ENCODE data around the gene SRGAP2C. TPM values are rescaled to one million over a fixed set of nuclear protein-coding genes. Genes with fewer than 3 reads are reported as not detected.
A peak's percentile ranks its signal among the peaks of the same experiment; 100 is the strongest.
"Not testable (repeated sequence)": the region's sequence is repeated elsewhere in the genome, so short reads cannot be mapped to it uniquely, and the experiment has no call there.

Gene SRGAP2C
- total RNA-seq, 1 experiment from 2014 or later: 37.3 TPM

DNA sequence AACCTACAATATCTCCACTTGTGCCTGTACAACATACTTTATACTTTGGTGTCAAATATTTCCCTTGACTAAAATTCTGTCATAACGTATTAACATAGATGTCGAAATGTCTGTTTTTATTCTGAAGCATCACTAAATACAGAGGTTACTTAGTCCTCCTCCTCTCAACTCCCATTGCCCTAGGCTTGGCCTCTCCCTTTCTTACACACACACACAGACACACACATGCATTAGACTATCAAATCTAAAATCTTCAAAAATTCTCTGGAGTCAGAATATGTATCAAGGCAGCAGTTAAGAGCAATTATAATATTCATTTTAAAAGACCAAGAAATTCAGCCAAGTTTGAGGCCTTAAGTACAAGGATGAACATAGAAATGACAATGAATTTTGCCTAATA, 8.1 kb upstream of the SRGAP2C start:
- DNase-seq (ENCODE audit: low read depth, low spot score); in situ Hi-C loops (cut with HindIII; ENCODE audit: low pct_unique_long_range_greater_than_20kb, low sequenced_read_pairs): not testable (repeated sequence)

DNA sequence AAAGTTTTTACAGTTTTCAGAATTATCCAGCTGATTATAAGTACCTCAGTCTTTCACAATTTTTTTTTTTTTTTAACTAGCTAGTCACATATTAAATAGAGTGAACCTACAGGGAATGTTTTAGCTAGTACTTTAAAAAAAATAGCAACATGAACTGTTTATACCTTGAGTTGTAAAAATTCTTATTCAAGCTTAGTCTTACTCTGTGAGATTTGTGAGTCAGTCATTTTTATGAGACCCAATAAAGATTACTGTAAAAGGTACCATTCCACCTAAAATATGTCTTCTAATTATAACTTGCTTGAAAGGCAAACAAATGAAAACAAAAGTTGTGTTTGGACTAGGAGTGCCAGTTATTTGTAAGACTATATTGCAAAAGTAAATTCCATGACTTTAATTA, 6.6 kb upstream of the SRGAP2C start:
- DNase-seq (ENCODE audit: low read depth, low spot score); in situ Hi-C loops (cut with HindIII; ENCODE audit: low pct_unique_long_range_greater_than_20kb, low sequenced_read_pairs): not testable (repeated sequence)

DNA sequence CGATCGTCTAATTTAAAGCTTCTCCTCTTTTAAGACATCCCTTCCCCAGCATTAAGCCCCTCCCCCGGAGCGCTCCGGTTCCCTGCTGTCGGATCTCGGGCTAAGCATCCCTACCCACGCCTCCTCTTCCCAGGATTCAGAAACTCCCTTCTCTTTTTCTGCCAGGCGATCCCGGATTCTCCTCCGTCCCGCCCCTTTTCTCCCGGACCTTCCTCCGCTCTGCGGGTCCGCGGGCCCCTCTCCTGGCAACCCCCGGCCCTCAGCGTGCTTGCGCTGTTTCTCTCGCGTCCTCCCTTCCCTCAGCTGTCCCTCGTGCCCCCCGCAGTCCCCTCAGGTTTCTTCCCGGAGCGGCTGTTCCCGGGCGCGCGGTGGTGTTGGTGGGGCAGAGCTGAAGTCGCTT, 908 bp upstream of the SRGAP2C start:
- in situ Hi-C loops (cut with HindIII; ENCODE audit: low pct_unique_long_range_greater_than_20kb, low sequenced_read_pairs): not testable (repeated sequence)
- peak; percentile 1 for DNase-seq (ENCODE audit: low read depth, low spot score)

DNA sequence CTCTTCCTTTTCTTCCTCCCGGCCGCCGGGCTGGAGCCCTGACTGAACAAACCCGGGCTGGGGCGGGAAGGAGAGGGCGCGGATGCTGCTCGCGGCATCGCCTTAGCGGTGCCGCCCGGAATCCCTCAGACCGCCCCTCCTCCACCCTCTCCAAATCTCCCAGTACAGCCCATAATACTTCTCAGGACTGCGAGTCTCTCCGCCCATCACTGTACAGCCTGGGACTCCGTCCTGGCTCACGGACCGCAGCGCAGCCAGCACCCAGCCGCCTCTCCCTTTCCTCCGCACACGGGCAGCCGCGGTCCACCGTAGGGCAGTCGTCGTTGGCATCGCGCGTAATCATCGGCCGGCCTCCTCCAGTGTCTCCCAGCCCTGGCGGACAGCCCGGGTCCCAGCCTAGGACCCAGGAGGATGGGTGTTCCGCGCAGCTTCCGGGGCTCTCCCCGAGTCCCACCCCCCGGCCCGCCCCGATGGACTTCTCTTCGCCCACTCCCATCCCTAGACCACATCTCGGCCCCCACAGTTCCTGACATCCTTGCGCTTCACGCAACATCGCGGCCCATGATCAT, 449 bp downstream of the SRGAP2C start:
- DNase-seq (ENCODE audit: low read depth, low spot score); in situ Hi-C loops (cut with HindIII; ENCODE audit: low pct_unique_long_range_greater_than_20kb, low sequenced_read_pairs): not testable (repeated sequence)

DNA sequence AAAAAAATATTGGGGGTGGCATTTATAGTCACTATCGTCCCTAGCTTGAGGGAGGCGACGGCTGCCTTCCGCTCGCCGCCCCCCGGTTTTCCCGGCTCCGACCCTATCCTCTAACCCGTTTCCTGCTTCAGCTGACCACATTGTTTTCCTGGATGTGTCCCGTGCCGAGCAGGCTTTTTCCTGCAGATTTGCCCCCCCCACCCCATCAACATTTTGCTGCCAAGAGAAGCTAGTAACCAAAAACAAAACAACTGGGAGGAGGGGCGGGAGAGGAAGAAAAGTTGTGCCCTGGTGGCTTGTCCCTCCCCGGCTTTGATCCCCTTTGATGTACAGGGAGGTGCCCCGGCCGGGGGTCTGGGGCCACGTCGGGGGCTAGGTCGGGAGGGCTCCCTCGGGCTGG, 1.4 kb downstream of the SRGAP2C start:
- in situ Hi-C loops (cut with HindIII; ENCODE audit: low pct_unique_long_range_greater_than_20kb, low sequenced_read_pairs): not testable (repeated sequence)

GRCh38 chr1:121187914-121188313, 3.1 kb downstream of the SRGAP2C start:
- DNase-seq (ENCODE audit: low read depth, low spot score); in situ Hi-C loops (cut with HindIII; ENCODE audit: low pct_unique_long_range_greater_than_20kb, low sequenced_read_pairs): not testable (repeated sequence)

More for the DNA sequence above, 1.4 kb downstream of the SRGAP2C start:
- DNase-seq (ENCODE audit: low read depth, low spot score): not testable (repeated sequence)

DNA sequence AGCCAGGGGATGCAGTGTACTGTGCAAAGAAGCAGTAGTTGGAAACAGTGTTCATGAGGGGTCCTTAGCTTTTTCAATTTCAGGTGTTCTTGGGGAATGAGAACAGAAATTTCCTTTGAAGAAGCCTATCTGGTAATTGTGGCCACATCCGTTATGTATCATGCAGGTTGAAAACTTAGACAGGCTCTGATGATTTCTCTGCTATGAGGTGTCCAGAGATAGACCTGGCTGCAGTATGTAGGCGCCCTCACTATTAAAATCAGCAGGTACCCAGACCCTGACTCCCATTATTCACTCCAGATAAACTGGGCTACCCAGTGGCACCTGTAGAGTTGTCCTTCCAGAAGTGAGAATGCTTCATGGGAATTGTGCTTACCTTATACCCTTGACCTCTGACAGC, 7.7 kb downstream of the SRGAP2C start:
- DNase-seq (ENCODE audit: low read depth, low spot score); in situ Hi-C loops (cut with HindIII; ENCODE audit: low pct_unique_long_range_greater_than_20kb, low sequenced_read_pairs): not testable (repeated sequence)

DNA sequence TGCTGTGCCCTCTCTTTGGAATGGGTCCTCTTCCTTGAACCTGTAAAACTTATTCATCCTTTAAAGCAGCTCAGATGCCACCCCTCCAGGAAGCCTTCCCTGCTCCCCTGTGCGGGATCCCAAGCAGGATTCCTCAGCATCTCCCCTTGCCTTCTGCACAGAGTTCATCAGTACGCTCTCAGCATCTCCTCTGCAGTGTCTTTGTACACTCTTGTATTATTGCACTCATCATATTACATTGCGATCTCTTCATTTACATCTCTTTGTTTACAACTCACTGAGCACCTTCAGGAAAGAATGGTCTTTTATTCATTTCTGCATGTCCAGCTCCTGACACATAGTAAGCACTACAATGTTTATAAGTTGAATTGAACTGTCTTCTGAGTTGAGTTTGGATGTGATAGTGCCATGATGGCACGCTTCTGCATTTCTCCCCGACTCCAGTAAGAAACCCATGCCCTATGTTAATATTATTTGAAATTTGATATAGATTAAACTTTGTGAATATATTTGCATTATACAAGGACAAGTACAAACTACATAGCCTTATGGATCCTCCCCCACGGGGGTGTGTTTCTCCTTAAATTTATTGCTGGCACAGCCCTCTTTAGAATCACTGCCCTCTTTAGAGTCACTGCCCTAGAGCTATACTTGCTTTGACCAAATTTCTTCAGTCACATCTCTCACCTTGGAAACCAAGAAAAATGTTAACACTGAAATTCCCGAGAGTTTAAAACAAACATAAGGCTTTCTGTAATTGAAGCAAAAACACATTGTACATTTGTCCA, 12.5 kb downstream of the SRGAP2C start:
- DNase-seq (ENCODE audit: low read depth, low spot score); in situ Hi-C loops (cut with HindIII; ENCODE audit: low pct_unique_long_range_greater_than_20kb, low sequenced_read_pairs): not testable (repeated sequence)

DNA sequence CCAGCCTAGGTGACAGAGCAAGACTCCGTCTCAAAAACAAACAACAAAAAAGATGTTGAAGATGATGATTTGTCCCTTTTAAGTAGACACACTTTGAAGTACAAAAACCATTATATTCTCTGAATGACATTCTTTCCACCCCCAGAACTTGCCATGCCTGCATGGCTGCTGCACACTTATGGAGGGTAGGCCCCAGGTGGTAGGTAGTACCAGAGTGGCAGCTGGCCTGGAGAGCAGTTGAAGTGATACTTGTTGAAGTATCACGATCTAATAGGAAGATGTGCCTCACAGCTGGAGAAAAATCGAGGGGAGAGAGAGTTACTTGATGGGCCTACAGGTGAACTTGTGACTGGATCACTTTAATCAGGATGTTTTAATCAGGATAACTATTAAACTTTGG, 15.0 kb downstream of the SRGAP2C start:
- in situ Hi-C loops (cut with HindIII; ENCODE audit: low pct_unique_long_range_greater_than_20kb, low sequenced_read_pairs): not testable (repeated sequence)

DNA sequence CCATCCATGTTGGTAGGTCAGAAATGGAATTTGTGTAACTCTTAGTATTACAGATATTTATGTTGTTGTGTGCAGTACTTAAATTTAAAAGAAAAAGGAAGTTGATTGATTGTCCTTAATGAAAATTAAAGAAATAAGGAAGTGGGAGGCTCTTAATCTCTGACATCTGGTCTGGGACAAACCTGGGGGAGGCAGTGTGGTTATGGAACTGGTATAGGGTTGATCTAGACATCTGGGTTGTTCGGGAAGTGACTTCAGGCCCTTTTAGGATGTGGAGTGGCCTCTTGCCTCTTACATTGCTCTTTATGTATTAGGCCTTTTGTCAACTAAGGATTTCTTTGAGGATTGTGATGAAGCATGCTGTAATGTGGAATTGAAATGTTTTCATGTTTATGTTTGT, 15.5 kb downstream of the SRGAP2C start:
- in situ Hi-C loops (cut with HindIII; ENCODE audit: low pct_unique_long_range_greater_than_20kb, low sequenced_read_pairs); DNase-seq (ENCODE audit: low read depth, low spot score): not testable (repeated sequence)

More for the DNA sequence above, 15.0 kb downstream of the SRGAP2C start:
- DNase-seq (ENCODE audit: low read depth, low spot score): not testable (repeated sequence)

DNA sequence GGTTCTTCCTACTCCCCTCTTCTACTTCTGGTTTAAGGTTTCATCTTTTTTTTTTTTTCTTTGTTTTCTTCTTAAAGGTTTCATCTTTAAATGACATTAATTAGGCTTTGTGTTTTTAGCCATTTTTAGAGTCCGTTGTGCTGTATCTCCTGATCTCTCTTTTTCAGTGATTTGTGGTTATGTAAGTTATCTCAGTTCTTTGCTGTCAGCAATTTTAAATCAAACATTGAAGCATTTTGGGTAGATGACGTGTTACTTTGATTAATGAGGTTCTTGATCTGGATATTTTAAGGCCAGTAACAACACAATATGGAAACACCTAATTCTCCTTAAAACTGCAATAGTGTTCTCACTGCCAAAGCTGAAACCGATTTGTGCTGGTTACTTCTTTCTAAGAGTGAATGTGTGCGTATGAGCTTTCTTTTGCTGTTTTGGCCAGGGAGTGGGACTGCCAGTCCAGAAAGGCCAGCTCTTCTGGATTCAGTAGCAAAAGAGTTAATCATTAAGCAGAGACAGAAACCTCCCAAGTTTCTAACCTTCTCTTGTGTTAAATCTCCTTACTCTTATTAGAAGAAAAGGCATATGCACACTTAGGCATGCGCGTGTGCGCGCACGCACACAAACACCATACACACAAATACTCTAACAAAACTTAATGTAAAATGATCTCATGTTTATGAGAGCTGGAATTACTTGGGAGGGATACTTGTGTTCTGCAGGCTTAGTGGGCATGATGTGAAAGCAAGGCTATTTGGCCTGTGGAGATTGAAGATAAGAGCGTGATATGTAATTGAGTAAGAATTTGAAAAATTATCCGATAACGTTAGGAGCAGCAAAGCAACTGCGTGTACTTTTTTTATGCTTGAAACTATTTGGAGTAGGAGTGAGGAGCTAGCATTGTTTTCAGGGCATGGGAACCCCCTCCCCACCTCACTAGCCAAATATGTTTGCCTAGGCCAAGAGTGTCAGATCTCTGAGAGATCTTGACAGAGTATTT, 16.5 kb downstream of the SRGAP2C start:
- DNase-seq (ENCODE audit: low read depth, low spot score): not testable (repeated sequence)

DNA sequence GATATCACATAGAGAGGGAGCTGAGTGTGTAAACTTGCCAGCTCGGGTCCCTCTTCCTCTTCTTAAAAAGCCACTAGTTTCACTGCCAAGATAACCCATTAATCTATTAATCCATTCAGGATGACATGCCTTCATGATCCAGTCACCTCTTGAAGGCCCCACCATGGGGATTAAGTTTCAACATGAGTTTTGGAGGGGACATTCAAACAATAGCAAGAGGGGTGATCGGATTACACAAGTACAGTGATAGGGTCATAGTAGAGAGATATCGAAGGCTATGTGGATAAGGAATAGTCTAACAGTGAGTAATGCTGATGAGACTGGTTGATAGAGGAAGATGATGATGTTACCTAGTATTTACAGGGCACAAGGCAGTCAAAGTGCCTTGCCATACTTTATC, 18.2 kb downstream of the SRGAP2C start:
- in situ Hi-C loops (cut with HindIII; ENCODE audit: low pct_unique_long_range_greater_than_20kb, low sequenced_read_pairs); DNase-seq (ENCODE audit: low read depth, low spot score): not testable (repeated sequence)

More for the DNA sequence above, 16.5 kb downstream of the SRGAP2C start:
- in situ Hi-C loops (cut with HindIII; ENCODE audit: low pct_unique_long_range_greater_than_20kb, low sequenced_read_pairs): not testable (repeated sequence)

GRCh38 chr1:121205786-121206711, 21.3 kb downstream of the SRGAP2C start:
- in situ Hi-C loops (cut with HindIII; ENCODE audit: low pct_unique_long_range_greater_than_20kb, low sequenced_read_pairs): not testable (repeated sequence)
- peak; percentile 95 for DNase-seq (ENCODE audit: low read depth, low spot score)

DNA sequence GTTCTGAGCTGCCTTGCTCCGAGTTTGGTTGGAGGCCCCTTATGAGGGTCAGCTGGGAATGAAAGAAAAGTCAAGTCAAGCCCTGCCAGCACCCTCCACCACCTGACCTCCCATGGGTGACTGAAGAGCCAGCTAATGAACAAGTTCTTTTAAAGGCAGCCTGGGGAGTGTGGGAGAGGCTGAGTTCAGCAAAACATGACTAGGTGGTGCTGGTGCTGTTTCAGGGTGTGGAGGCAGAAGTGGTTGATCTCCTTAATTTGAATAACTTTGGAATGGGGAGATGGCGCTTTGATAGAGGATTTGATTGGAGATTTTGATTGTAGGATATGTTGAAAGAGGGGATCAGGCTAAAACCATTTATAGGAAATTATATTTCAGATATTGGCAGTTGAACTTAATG, 22.6 kb downstream of the SRGAP2C start:
- in situ Hi-C loops (cut with HindIII; ENCODE audit: low pct_unique_long_range_greater_than_20kb, low sequenced_read_pairs): not testable (repeated sequence)
- DNase-seq (ENCODE audit: low read depth, low spot score): peak; percentile 10

DNA sequence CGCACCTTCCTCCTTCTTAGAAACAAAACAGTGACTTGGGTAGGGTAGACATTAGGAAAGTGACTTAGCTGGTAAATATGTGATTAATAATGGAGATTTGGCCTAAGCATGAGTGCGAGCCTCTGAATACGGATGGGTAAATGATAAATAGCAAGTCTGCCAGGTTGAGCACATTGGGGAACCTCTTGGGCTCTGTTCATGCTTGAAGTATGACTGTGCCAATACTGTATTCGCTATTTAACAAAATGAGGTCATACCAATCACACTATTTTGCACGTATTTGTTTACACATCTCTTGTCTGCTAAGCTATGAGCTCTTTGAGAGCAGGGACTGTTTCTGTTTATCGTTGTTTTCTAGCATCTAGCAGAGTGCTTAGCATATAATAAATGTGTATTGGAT, 23.6 kb downstream of the SRGAP2C start:
- DNase-seq (ENCODE audit: low read depth, low spot score); in situ Hi-C loops (cut with HindIII; ENCODE audit: low pct_unique_long_range_greater_than_20kb, low sequenced_read_pairs): not testable (repeated sequence)

DNA sequence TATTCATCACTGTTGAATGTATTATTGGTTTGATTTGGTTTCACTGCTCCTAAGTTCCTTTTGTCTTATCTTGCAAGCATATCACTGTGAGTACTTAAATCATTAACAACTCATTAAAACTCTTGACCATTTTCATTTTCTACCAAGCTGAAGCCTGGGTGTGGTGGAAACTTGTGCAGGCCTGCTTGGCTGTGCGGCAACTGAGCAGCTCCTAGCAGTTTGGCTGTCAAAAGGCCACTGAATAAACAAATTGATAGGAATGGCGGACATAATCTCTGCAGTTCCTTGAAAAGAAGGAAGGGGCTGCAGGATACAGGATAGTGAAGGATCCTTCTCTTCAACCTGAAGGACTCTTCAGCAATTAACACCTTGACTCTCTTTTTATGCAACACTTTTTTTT, 26.0 kb downstream of the SRGAP2C start:
- in situ Hi-C loops (cut with HindIII; ENCODE audit: low pct_unique_long_range_greater_than_20kb, low sequenced_read_pairs); DNase-seq (ENCODE audit: low read depth, low spot score): not testable (repeated sequence)

GRCh38 chr1:121213491-121213890, 28.7 kb downstream of the SRGAP2C start:
- in situ Hi-C loops (cut with HindIII; ENCODE audit: low pct_unique_long_range_greater_than_20kb, low sequenced_read_pairs); DNase-seq (ENCODE audit: low read depth, low spot score): not testable (repeated sequence)

Data from SK-MEL-5 (cell line).